GM19239 (cell line): ENCODE results near the gene SKIC3.
A peak's percentile ranks its signal among the peaks of the same experiment; 100 is the strongest.

ENCODE experiments used
- DNase-seq: peaks from one replicate; pipeline ENCODE4 v3.0.0; 2011; ENCODE audit warnings: low spot score; ENCODE audit not compliant: insufficient read length
- FAIRE-seq: peaks from 2 replicates; lab custom pipeline; 2011; peaks lifted over from hg19 to GRCh38; lab: Jason Lieb, UNC

Gene SKIC3

DNA sequence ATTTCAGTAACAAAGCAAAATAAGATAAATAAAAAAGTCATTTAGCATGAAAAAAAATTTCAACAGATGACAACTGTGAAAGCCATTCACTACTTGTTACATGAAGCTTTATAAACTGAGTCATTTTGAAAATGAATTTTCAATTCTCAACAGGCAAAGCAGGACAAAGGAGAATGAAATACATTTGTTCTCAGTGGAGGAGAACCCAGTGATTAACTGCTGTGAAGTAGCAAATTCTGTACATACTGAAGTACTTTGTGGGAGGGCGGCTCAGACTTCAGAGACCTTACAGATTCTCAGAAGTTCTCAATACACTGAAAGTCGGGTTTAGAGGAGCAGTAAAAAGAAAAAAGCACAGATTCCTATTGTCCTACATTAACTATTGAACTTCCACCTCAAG lies 21.7 kb downstream of the SKIC3 start:
- DNase-seq (no peak), FAIRE-seq (peak; percentile 8)

DNA sequence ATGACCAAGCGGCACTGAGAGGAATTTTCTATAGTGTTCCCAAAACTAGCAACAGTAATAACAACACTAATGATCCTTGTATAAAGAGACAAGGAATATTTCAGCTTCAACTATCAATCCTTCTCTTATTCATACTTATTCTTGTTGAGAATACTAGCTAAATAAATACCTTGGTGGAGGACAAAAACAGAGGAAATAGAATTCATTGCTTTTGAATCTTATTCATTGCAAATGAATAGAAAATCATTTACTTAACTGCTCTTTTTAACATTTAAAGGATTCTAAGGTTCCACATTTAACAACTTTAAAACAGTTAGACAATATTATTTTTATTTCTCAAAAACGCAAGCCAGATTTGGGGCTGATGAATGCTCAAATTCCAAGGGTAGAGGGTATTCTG lies 22.4 kb downstream of the SKIC3 start:
- FAIRE-seq = no peak
- DNase-seq = no peak

DNA sequence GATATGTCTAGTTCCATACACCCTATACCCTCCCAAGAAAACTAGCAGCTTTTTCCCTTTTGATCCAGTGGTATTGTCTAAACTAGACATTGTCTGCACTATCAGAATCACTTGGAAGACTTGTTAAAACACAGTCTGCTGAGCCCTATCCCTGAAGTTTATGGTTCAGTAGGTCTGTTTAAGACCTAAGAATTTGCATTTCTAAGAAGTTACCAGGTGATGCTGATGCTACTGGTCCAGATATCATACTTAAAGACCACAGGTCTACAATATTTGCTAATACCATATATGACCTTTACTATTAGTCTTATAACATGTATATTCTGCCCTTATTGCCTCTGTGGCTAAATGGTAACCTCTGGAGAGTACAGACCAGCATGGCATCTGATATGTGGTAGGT lies 23.3 kb downstream of the SKIC3 start:
- FAIRE-seq (no peak), DNase-seq (no peak)

DNA sequence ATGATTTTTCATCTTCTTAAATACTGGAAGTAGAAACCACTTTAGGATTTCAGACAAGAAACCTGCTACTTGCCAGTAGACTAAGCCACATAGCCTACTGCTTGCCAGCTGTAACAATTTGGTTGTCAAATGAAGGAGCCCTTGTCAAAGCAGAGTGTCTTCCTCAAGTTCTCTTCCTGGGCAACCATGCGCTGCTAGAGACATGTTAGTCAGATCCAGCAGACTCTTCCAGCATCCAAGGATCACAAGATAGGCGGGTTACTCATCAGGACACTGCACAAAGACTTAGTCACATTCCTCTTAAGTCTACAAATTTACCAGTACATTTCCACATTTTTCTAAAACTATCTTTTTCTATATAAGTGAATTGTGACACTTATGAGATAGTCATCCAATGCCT lies 24.4 kb downstream of the SKIC3 start:
- no peak for DNase-seq
- no peak for FAIRE-seq

DNA sequence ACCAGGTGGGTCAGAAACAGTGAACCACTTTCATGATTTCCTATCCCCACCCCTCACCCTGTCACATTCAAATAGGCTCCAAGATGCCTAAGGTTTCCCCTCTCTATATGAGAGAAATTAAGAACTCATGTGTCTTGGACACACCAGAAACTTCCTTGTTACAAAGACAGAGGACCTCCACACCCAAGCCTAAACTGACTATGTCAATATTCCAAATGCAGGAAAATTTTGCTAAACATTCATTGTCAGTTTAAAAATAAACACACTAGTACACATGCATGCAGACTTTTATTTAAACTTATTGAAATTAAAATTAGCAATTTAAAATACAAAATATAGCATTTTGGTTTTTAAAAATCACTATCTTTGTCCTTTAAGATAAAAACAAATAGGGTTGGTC lies 26.2 kb downstream of the SKIC3 start:
- FAIRE-seq (no peak), DNase-seq (no peak)

DNA sequence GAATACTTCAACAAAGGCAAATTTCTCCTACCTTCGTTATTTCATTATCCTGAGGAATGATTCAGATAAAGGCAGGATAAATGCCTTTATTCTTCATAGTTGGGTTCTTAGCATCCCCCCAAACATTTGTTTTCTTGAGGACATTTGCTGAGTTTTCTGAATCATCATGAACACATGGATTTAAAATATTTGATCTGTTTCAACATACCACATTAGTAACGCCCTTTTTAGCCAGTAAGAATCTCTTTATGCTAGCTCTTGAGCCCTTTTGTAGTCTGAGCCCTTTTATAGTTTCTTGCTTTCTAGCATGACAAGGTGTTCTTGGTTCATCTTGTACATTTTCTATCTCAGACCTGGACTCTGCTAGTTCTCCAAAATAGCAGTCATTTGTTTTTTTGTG lies 27.9 kb downstream of the SKIC3 start:
- no peak for DNase-seq
- FAIRE-seq = no peak

DNA sequence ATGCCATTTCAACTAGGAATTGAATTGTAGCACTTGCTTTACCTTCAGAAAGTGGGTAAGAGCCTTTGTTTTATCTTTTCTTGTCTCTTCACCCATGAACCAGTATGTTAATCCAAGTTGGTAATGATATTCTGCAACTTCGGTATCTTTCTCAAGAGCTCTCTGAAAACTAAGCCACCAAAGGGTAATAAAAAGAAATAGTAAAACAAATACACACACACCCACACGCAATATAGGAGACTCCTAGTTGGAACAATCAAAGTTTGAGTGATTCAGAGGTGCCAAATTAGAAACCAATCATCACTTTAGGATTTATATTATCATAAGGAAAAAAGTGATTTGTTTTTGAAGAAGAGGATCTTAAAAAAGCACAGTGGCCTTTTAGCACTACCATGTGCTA lies 30.4 kb downstream of the SKIC3 start:
- FAIRE-seq (no peak), DNase-seq (no peak)

DNA sequence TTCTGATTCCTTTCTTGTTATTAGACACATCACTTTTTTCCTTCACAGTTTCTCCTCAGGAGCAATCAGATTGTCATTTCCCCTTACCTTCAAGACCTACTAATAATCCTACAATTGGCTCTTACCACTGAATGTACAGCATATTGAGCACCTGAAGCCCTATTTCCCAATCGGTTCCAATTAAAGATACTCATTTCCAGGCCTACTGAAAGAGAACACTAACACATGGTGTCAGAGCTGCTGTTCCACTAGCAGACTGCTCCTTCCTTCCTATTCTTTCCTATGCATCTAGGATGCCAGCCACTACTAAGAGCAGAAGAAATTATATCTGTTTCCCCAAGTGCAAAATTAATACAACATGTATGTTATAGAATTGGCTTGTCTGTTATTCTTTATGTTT lies 34.6 kb downstream of the SKIC3 start:
- FAIRE-seq = no peak
- DNase-seq = no peak

DNA sequence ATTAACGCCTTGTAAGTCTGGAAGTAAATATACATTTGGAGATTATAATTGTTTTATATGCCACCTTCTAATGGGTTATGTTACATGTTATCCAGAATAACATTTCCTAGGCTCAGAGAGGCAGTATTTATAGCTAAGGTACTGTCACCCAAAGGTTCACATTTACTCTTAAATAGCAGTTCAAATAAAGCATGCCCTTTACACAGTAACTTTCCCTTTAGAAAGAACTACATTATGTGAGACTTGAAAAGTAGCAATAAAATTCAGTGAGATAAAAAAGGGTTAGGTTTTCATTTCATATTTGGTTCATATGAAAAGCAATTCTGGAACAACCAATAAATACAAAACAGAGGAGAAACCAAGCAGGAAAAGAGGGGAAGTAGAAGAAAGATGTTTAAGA lies 35.1 kb downstream of the SKIC3 start:
- FAIRE-seq (no peak), DNase-seq (no peak)

DNA sequence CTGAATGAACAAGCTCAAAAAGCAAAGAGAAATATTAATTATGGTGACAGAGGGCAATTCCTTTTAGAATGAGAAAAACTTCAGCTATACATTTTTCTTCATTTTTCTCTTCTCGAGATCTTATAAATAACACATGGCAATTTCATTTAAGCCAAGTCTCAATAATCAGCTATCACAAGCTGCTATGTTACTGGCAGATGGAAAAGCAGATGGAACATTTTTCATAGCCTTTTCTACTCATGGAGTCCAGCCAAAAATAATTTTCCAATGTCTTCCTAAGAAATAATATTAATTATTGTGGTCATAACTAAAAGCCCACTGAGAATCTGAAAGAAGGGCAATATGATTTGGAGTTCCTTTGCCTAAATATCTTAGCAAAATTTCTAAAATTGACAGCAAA lies 35.6 kb downstream of the SKIC3 start:
- DNase-seq (no peak), FAIRE-seq (no peak)

DNA sequence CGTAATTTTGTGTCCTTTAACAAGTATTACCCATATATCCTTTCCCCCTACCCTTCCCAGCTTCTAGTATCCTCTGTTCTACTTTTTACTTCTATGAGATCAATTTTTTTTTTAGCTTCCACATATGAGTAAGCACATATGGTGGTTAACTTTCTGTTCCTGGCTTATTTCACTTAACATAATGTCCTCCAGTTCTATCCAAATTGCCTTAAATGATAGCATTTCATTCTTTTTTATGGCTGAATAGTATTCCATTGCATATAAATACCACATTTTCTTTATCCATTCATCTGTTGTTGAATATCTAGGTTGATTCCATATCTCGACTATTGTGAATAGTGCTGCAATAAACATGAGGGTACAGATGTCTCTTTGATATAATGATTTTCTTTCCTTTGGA lies 36.4 kb downstream of the SKIC3 start:
- DNase-seq (no peak), FAIRE-seq (no peak)

DNA sequence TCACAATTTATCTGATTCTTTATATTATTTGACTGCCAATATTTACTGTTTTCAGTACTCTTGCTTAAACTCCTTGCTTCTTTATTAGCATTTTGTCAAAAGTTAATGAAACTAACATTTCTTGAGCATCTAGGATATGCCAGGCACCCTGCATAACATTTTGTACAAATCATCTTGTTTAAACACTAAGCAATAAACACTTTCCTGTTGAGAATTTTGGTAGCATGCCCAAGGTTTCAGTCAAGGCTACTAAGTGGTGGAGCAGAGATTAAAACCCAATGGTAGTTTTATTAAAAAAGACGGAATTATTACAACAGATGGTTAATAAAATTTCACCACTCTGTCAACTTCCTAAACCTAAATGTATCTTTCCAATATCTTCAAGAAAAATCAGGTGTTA lies 43.2 kb downstream of the SKIC3 start:
- DNase-seq (no peak), FAIRE-seq (no peak)

DNA sequence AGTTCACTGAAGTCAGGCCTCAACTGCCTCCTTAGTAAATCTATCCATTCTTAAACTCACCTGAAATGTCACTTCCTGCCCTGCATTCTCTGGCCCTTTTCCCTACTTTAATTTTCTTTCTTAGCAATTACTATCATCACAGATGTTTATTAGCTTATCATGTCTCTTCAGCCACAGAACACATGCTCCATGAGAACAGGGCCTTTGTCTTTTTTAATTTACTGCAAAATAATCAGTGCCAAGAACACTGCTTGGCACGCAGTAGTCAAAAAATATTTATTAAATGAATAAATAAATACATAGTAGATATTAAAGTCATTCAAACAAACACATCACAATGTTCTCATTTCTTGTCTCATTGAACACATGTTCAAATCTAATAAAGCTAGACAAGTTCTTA lies 46.2 kb downstream of the SKIC3 start:
- no peak for FAIRE-seq
- DNase-seq = no peak
